ENCODE data around the gene VIPR2.

- TF ChIP-seq CREB5 (CRISPR knock-in tag; IDR thresholded peaks at IDR 0.05; ENCODE audit: low read depth) (no peak), GLIS3 (CRISPR knock-in tag; IDR thresholded peaks at IDR 0.05) (no peak), ZFP3 (CRISPR knock-in tag; IDR thresholded peaks at IDR 0.05) (no peak), ZFP30 (CRISPR knock-in tag; IDR thresholded peaks at IDR 0.05) (no peak), ESRRG (CRISPR knock-in tag; IDR thresholded peaks at IDR 0.05) (no peak), RARB (CRISPR knock-in tag; IDR thresholded peaks at IDR 0.05) (no peak), PPARA (CRISPR knock-in tag; IDR thresholded peaks at IDR 0.05; ENCODE audit: borderline replicate concordance) (no peak), BACH2 (CRISPR knock-in tag; IDR thresholded peaks at IDR 0.05; ENCODE audit: borderline replicate concordance) (no peak), ZNF70 (CRISPR knock-in tag; IDR thresholded peaks at IDR 0.05) (no peak), PATZ1 (CRISPR knock-in tag; IDR thresholded peaks at IDR 0.05; ENCODE audit: borderline replicate concordance) (no peak), ARNTL (CRISPR knock-in tag; IDR thresholded peaks at IDR 0.05; ENCODE audit: borderline replicate concordance, low read depth) (no peak)
- TF ChIP-seq, protein P1, sequence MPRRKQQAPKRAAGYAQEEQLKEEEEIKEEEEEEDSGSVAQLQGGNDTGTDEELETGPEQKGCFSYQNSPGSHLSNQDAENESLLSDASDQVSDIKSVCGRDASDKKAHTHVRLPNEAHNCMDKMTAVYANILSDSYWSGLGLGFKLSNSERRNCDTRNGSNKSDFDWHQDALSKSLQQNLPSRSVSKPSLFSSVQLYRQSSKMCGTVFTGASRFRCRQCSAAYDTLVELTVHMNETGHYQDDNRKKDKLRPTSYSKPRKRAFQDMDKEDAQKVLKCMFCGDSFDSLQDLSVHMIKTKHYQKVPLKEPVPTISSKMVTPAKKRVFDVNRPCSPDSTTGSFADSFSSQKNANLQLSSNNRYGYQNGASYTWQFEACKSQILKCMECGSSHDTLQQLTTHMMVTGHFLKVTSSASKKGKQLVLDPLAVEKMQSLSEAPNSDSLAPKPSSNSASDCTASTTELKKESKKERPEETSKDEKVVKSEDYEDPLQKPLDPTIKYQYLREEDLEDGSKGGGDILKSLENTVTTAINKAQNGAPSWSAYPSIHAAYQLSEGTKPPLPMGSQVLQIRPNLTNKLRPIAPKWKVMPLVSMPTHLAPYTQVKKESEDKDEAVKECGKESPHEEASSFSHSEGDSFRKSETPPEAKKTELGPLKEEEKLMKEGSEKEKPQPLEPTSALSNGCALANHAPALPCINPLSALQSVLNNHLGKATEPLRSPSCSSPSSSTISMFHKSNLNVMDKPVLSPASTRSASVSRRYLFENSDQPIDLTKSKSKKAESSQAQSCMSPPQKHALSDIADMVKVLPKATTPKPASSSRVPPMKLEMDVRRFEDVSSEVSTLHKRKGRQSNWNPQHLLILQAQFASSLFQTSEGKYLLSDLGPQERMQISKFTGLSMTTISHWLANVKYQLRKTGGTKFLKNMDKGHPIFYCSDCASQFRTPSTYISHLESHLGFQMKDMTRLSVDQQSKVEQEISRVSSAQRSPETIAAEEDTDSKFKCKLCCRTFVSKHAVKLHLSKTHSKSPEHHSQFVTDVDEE (CRISPR knock-in tag; IDR thresholded peaks at IDR 0.05), result no peak
Measured at GRCh38 chr7:159177284-159177953, 32.8 kb upstream of the VIPR2 start.
